Activated CD4-positive, alpha-beta memory T cell treated with anti-CD3 and anti-CD28 coated beads for 36 hours (primary cell): ENCODE results near the gene RNPC3. TPM values are rescaled to one million over a fixed set of nuclear protein-coding genes. Genes with fewer than 3 reads are reported as not detected.
A peak's percentile ranks its signal among the peaks of the same experiment; 100 is the strongest.

Experiments used
- CTCF ChIA-PET: fragments of 350-600 bp; sonication (Branson Sonifier 250); formaldehyde crosslinking; loops from one replicate; lab custom pipeline; 2021; ENCODE audit warnings: antibody characterized with exemption, inconsistent platforms; lab: Charles Lee
- POLR2A ChIA-PET: fragments of 350-600 bp; sonication (Branson Sonifier 250); formaldehyde crosslinking; loops from one replicate; lab custom pipeline; 2021; ENCODE audit warnings: antibody characterized with exemption; lab: Charles Lee
- DNase-seq: peaks from one replicate; pipeline ENCODE4 v3.0.0-alpha.2; 2020
- H3K27ac Mint-ChIP-seq: one replicate; pipeline ENCODE4 v1.8.0; 2021; ENCODE audit warnings: mixed read lengths
- H3K27me3 Mint-ChIP-seq: one replicate; pipeline ENCODE4 v1.8.0; 2021; ENCODE audit warnings: mixed read lengths
- H3K36me3 Mint-ChIP-seq: one replicate; pipeline ENCODE4 v1.8.0; 2021; ENCODE audit warnings: mixed read lengths
- H3K4me1 Mint-ChIP-seq: one replicate; pipeline ENCODE4 v1.8.0; 2021; ENCODE audit warnings: low read depth, mixed read lengths
- H3K4me3 Mint-ChIP-seq: one replicate; pipeline ENCODE4 v1.8.0; 2021; ENCODE audit warnings: mild to moderate bottlenecking, mixed read lengths
- H3K9me3 Mint-ChIP-seq: one replicate; pipeline ENCODE4 v1.8.0; 2021; ENCODE audit warnings: mixed read lengths
- intact Hi-C: fragments of 100-400 bp; cut with micrococcal nuclease; formaldehyde crosslinking; loops from one replicate; pipeline ENCODE4 v1.15.1; 2023
- total RNA-seq, 2 experiments: library from RNA; stranded (reverse); gene quantifications; one replicate each; pipeline ENCODE4 v1.2.3, GENCODE V29; 2021

The RNPC3 gene, protein sequence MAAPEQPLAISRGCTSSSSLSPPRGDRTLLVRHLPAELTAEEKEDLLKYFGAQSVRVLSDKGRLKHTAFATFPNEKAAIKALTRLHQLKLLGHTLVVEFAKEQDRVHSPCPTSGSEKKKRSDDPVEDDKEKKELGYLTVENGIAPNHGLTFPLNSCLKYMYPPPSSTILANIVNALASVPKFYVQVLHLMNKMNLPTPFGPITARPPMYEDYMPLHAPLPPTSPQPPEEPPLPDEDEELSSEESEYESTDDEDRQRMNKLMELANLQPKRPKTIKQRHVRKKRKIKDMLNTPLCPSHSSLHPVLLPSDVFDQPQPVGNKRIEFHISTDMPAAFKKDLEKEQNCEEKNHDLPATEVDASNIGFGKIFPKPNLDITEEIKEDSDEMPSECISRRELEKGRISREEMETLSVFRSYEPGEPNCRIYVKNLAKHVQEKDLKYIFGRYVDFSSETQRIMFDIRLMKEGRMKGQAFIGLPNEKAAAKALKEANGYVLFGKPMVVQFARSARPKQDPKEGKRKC
- 10 to 100 TPM; 13.9 to 16.4 TPM for total RNA-seq

DNA sequence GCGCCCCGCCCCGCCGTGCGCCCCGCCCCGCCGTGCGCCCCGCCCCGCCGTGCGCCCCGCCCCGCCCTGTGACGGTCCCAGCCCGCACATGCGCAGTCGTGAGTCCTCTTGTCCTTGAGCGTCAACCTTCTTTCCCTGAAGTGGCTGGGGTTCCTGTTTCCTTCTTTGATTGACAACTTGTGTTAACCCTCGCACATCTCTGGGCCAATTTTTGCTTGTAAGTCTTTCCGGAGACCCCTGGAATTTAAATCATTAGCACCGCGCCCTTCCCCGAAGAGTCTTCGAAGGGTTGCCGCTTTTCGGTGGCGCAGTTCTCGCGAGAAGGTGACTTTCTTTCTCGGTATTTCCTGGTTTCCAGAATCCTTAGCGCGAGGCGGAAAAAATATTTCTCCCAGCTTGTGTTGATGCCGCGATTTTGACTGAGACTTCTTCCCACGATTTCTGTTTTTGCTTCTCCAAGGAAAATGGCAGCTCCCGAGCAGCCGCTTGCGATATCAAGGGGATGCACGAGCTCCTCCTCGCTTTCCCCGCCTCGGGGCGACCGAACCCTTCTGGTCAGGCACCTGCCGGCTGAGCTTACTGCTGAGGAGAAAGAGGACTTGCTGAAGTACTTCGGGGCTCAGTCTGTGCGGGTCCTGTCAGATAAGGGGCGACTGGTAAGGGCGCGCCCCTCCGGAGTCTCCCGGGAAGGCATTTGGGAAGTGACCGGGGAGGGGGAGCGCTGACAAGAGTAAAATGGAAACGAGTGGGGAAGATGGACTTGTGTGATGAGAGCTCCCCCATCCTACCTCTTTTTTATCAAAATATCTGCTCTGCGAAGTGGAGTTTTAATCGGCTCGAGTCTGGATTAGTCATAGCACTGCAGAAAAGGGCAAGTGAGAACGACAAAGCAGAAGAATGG, at the start of gene RNPC3:
RNPC3 (plus strand) TSS at position 93 of the 901 bp plus-strand sequence; CDS start at position 465, 372 bp downstream.
- Mint-ChIP-seq H3K4me3 (peak within 1 kb of the TSS; percentile 98), H3K36me3 (peaks cover 15% of the 10 kb centered on the region), H3K4me1 (peaks cover 39% of the 10 kb centered on the region), H3K27ac (peak within 1 kb of the TSS; percentile 99), H3K9me3 (no peaks in the 10 kb centered on the region), H3K27me3 (no peaks in the 10 kb centered on the region)
- DNase-seq, result peak; percentile 88
- ChIA-PET CTCF (interaction anchor here (4.0 kb wide), 1 partner anchor 11 kb away, joined by 25 read pairs; no protein-coding TSS in a partner anchor), POLR2A (interaction anchor here (1.5 kb wide), 1 partner anchor 25 kb away, joined by 3 read pairs; no protein-coding TSS in a partner anchor)
- intact Hi-C loops, result no loop called here

DNA sequence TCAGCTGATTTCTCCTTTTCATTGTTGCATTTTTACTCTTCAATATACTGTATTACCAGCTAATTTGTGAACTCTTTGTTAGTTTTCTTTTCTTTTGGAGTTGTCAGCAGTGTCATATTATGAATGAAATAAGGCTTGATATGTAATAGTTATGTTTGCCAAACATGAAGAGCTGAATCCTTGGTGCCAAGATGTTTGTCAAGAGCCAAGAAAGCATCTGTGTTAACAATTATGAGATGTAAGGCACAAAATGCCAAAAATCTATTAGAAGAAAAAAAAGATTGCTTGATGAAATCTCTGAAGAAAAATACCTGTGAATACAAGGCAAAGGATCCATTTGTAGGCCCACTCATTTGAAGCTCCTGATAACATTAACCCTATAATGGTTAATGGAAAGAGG, 48.4 kb upstream of the RNPC3 start:
- POLR2A ChIA-PET, result no interaction called here
- H3K27me3 Mint-ChIP-seq, result peaks cover 2% of the 10 kb centered on the region
- DNase-seq, result no peak
- intact Hi-C loops, result no loop called here
- CTCF ChIA-PET, result no interaction called here
- no peak overlapping the region for H3K27ac Mint-ChIP-seq
- no peaks in the 10 kb centered on the region for H3K9me3 Mint-ChIP-seq
- H3K36me3 Mint-ChIP-seq, result no peaks in the 10 kb centered on the region
- no peaks in the 10 kb centered on the region for H3K4me1 Mint-ChIP-seq
- H3K4me3 Mint-ChIP-seq, result no peak overlapping the region

DNA sequence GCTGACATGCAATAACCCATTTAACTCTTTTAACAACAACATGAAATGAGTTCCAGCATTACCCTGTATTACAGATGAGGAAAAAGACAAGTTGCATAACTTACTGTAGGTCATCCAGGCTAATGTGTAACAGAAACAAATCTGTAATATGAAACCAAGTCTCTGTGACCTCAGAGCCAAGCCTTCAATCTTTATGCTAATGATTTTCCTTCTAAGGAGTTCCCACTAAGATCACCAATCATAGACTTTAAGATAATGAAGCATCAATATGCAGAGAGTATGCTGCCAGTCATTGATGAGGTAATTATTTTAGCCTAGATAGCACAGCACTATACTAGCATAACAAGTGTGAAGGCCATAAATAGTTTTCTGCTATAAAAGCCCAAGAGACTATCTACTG, 35.6 kb upstream of the RNPC3 start:
- Mint-ChIP-seq H3K36me3 (no peaks in the 10 kb centered on the region), H3K4me1 (no peaks in the 10 kb centered on the region), H3K27me3 (no peaks in the 10 kb centered on the region), H3K27ac (no peak overlapping the region), H3K9me3 (peaks cover 2% of the 10 kb centered on the region), H3K4me3 (no peak overlapping the region)
- ChIA-PET POLR2A (no interaction called here), CTCF (no interaction called here)
- intact Hi-C loops, result no loop called here
- DNase-seq, result no peak

DNA sequence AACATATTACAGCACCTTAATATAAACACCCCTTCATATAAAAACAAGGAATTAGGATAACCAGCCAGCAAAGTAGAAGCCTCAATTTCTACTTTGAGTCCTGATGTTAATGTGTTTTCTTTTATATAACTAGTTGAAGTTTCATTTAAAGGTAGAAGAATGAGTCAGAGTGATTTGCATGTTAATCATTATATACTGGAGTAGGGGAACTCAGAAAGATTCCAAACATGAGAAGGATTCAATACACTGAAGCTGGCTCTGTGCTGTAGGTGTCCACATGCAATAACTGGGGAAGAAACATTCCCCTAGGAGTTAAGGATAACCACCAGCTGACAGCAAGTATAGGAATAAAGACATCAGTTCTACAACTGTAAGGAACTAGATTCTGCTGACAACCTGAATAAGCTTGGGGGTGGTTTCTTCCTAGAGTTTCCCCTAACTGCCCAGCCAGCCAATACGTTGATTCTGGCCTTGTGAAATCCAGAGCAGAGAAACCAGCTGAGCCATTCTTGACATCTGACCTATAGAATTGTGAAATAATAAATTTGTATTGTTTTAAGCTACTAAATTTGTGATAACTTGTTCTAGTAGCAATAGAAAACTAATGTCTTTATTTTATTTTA, 33.4 kb upstream of the RNPC3 start:
- ChIA-PET CTCF (no interaction called here), POLR2A (no interaction called here)
- H3K4me1 Mint-ChIP-seq, result no peaks in the 10 kb centered on the region
- no peak overlapping the region for H3K27ac Mint-ChIP-seq
- peaks cover 2% of the 10 kb centered on the region for H3K27me3 Mint-ChIP-seq
- intact Hi-C loops, result no loop called here
- no peak overlapping the region for H3K4me3 Mint-ChIP-seq
- H3K9me3 Mint-ChIP-seq, result no peaks in the 10 kb centered on the region
- no peak for DNase-seq
- H3K36me3 Mint-ChIP-seq, result no peaks in the 10 kb centered on the region

DNA sequence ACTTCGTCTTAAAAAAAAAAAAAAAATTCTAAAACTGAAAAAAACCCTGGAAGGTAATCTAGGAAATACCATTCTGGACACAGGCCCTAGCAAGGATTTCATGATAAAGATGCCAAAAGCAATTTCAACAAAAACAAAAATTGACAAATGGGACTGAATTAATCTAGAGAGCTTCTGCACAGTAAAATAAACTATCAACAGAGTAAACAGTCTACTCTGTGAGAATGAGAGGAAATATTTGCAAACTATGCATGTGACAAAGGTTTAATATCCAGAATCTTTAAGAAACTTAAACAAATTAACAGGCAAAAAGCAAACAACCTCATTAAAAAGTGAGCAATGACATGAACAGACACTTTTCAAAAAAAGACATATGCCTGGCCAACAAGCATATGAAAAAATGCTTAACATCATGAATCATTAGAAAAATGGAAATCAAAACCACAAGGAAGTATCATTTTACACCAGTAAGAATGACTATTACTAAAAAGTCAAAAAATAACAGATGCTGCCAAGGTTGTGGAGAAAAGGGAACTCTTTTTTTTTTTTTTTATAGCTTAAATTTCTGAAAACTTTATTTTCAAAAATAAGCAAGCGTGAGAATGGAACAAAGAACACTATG, 29.4 kb upstream of the RNPC3 start:
- no peaks in the 10 kb centered on the region for H3K9me3 Mint-ChIP-seq
- no peak for DNase-seq
- ChIA-PET POLR2A (no interaction called here), CTCF (no interaction called here)
- intact Hi-C loops, result no loop called here
- no peaks in the 10 kb centered on the region for H3K36me3 Mint-ChIP-seq
- peaks cover 2% of the 10 kb centered on the region for H3K27me3 Mint-ChIP-seq
- H3K4me1 Mint-ChIP-seq, result no peaks in the 10 kb centered on the region
- no peak overlapping the region for H3K4me3 Mint-ChIP-seq
- H3K27ac Mint-ChIP-seq, result no peak overlapping the region

DNA sequence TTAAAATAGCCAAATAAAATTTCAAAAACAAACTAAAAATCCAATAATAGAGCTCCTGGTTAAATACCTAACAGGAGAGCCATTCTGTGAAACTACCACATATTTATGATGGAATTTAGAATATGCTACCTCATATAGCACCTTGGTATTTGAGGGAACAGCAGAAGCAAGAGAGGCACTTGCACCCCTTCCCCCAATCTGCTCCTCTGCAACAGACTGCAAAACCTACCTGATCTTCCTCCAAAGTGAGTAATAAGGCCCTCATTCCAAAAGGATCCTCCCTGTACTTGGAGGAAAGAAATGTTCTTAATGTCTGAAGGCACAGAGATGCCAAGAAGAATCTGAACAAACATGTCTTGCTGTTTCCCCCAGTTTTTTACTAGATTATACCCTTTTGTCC, 28.1 kb upstream of the RNPC3 start:
- no peak for DNase-seq
- no peaks in the 10 kb centered on the region for H3K36me3 Mint-ChIP-seq
- H3K27ac Mint-ChIP-seq, result no peak overlapping the region
- H3K9me3 Mint-ChIP-seq, result no peaks in the 10 kb centered on the region
- H3K27me3 Mint-ChIP-seq, result peaks cover 3% of the 10 kb centered on the region
- ChIA-PET CTCF (no interaction called here), POLR2A (no interaction called here)
- H3K4me3 Mint-ChIP-seq, result no peak overlapping the region
- no peaks in the 10 kb centered on the region for H3K4me1 Mint-ChIP-seq
- intact Hi-C loops, result no loop called here

DNA sequence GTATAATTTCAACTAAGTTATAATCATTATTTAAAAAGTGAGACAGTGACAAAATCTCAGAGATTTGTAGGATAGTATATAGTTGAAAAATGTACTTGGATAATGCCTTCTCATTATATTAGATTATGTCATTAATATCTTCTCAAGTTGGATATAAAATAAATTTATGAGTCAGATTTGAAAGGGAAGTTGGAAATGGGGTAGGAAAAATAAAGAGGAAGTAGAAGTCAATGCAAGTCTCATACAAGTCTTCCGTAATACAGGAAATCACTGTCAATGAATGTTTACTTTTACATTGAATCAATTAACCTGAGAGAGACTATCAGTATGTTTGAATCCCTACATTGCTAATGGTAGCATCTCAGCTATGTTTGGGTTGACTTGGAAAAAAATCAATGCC, 16.2 kb upstream of the RNPC3 start:
- Mint-ChIP-seq H3K36me3 (peaks cover 15% of the 10 kb centered on the region), H3K27me3 (no peaks in the 10 kb centered on the region), H3K4me3 (no peak overlapping the region), H3K27ac (no peak overlapping the region), H3K9me3 (peaks cover 9% of the 10 kb centered on the region), H3K4me1 (no peaks in the 10 kb centered on the region)
- intact Hi-C loops, result no loop called here
- ChIA-PET CTCF (no interaction called here), POLR2A (no interaction called here)
- no peak for DNase-seq

DNA sequence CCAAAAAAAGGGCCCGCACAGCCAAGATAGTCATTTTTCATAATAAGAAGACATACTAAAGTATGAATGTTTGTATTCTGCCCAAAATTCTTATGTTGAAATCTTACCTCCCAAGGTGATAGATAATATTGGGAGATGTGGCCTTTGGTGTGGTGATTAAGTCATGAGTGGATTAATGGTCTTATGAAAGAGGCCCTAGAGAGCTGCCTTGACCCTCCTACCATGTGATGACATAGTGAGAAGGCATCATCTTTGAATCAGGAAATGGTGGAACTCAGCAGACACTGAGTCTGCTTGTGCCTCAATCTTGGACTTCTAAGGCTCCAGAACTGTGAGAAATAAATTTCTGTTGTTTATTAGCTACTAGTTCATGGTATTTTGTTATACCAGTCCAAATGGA, 11.8 kb upstream of the RNPC3 start:
- Mint-ChIP-seq H3K27me3 (no peaks in the 10 kb centered on the region), H3K36me3 (peaks cover 15% of the 10 kb centered on the region), H3K4me3 (no peak overlapping the region), H3K27ac (no peak overlapping the region), H3K4me1 (peaks cover 22% of the 10 kb centered on the region), H3K9me3 (peaks cover 9% of the 10 kb centered on the region)
- intact Hi-C loops, result no loop called here
- CTCF ChIA-PET, result interaction anchor here (1.1 to 3.2 kb wide), 6 partner anchors 9 to 1993 kb away, joined by 3 to 25 read pairs (median 4); partner anchors contain the start of gene RNPC3
- POLR2A ChIA-PET, result no interaction called here
- no peak for DNase-seq

DNA sequence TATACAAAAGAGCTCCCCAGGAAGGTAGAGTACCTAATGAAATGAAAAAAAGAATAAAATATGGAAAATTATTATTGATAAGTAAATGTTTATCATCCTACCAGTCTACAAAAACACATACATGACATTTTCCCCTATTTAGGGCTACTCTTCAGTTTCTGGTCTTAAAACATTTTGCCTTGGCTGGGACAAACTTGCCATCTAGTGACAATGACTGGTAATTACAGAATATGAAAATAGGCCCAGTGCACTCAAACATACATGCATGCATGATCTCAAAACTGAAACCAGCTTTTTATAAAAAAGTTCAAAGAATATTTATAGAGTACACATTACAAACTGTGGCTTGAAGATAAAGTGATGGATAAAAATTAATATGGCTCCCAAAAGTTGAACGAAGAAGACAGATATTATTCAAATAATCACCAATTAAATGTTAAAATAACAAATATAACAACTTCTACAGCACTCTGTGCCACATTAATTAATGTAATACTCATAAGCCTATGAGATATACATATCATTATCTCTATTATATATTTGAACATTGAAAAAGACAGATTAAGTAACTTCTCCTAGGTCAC, 10.5 kb upstream of the RNPC3 start:
- H3K4me1 Mint-ChIP-seq, result peaks cover 22% of the 10 kb centered on the region
- peaks cover 14% of the 10 kb centered on the region for H3K36me3 Mint-ChIP-seq
- H3K27ac Mint-ChIP-seq, result no peak overlapping the region
- intact Hi-C loops, result loop anchor here (1.0 to 5.0 kb wide), 3 partner anchors 12 to 409 kb away; no protein-coding TSS in a partner anchor
- CTCF ChIA-PET, result interaction anchor here (0.6 to 3.2 kb wide), 14 partner anchors 10 to 1994 kb away, joined by 3 to 25 read pairs (median 4); partner anchors contain the start of genes COL11A1 and RNPC3
- POLR2A ChIA-PET, result no interaction called here
- H3K4me3 Mint-ChIP-seq, result no peak overlapping the region
- DNase-seq, result no peak
- no peaks in the 10 kb centered on the region for H3K27me3 Mint-ChIP-seq
- H3K9me3 Mint-ChIP-seq, result peaks cover 9% of the 10 kb centered on the region

DNA sequence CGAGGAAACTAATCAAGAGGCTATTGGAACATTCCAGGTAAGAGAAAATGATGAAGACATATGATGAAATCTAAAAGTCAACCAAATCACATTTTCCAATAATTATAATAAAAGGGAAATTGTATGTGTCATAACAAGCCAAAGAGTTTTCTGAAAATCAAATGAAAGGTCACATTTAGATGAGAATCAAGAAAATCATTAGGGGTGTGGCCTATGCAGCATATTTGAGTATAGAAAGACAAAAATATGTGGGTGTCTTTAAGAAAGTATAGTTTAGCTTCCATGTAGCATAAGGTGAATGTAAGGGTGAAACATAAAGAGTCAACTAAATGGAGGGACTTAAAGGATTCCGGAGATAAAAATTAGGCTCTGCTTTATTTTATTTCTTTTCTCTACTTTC, 9.2 kb upstream of the RNPC3 start:
- CTCF ChIA-PET, result no interaction called here
- Mint-ChIP-seq H3K4me3 (no peak overlapping the region), H3K27ac (peak overlapping the region; percentile 64), H3K9me3 (peaks cover 7% of the 10 kb centered on the region), H3K27me3 (no peaks in the 10 kb centered on the region), H3K36me3 (peaks cover 7% of the 10 kb centered on the region), H3K4me1 (peaks cover 22% of the 10 kb centered on the region)
- intact Hi-C loops, result loop anchor here (5.0 kb wide), 1 partner anchor 54 kb away; no protein-coding TSS in a partner anchor
- no peak for DNase-seq
- POLR2A ChIA-PET, result no interaction called here

DNA sequence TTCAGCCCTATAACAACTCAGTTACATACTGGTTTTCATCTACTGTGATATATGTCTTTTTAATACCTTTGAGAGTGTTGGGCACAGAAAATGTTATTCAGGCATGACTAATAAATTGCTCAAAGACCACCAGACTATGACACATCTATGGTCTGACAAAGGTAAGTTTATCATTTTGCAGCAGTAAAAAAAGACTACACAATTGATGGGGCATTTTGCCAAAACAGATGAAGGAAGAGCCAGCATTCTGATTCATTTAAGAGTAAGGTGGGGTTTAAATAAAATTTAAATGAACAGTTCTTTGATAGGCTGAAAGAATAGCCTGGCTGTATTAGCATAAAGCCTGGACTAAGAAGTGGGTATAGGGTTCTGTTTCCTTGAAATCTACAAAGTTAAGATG, 8.8 kb upstream of the RNPC3 start:
- Mint-ChIP-seq H3K4me1 (peaks cover 22% of the 10 kb centered on the region), H3K4me3 (no peak overlapping the region), H3K27ac (no peak overlapping the region), H3K27me3 (no peaks in the 10 kb centered on the region), H3K36me3 (peaks cover 3% of the 10 kb centered on the region), H3K9me3 (peaks cover 3% of the 10 kb centered on the region)
- no peak for DNase-seq
- ChIA-PET CTCF (no interaction called here), POLR2A (no interaction called here)
- intact Hi-C loops, result loop anchor here (5.0 kb wide), 1 partner anchor 54 kb away; no protein-coding TSS in a partner anchor
